Osteoblast (primary cell): Measurements from ENCODE around the gene FLT1. TPM values are rescaled to one million over a fixed set of nuclear protein-coding genes. Genes with fewer than 3 reads are reported as not detected.

Source experiments
- DNase-seq: peaks from one replicate; pipeline ENCODE4 v3.0.0; 2011; ENCODE audit warnings: low spot score, mixed read lengths; ENCODE audit not compliant: insufficient read length; ENCODE audit errors: missing footprints
- H2AFZ ChIP-seq: 2 replicates; pipeline ENCODE4 v1.6.0; 2011; ENCODE audit warnings: mild to moderate bottlenecking, low read length
- H3K27ac ChIP-seq: 2 replicates; pipeline ENCODE4 v1.5.1; 2011; ENCODE audit warnings: mild to moderate bottlenecking, low read depth, low read length, moderate library complexity
- H3K27me3 ChIP-seq: 2 replicates; pipeline ENCODE4 v1.6.0; 2012; ENCODE audit warnings: mild to moderate bottlenecking, control low read depth, inconsistent platforms, low read length, moderate library complexity; ENCODE audit not compliant: insufficient read depth
- H3K36me3 ChIP-seq: 2 replicates; pipeline ENCODE4 v1.5.1; 2011; ENCODE audit warnings: mild to moderate bottlenecking, low read length, control low read depth, moderate library complexity; ENCODE audit not compliant: insufficient read depth
- H3K4me1 ChIP-seq: 2 replicates; pipeline ENCODE4 v1.5.1; 2011; ENCODE audit warnings: mild to moderate bottlenecking, low read length, control low read depth, moderate library complexity; ENCODE audit not compliant: insufficient read depth
- H3K4me2 ChIP-seq: 2 replicates; pipeline ENCODE4 v1.6.0; 2011; ENCODE audit warnings: mild to moderate bottlenecking, low read length; ENCODE audit not compliant: insufficient read depth
- H3K4me3 ChIP-seq: fragments of 200-600 bp; sonication (generic); 3 replicates; pipeline ENCODE4 v1.5.1; 2012; ENCODE audit warnings: mild to moderate bottlenecking, low read length, inconsistent platforms; ENCODE audit not compliant: insufficient read depth
- H3K79me2 ChIP-seq: 2 replicates; pipeline ENCODE4 v1.6.0; 2012; ENCODE audit warnings: mild to moderate bottlenecking, low read length, control low read depth, inconsistent platforms; ENCODE audit not compliant: insufficient read depth
- H3K9me3 ChIP-seq: 2 replicates; pipeline ENCODE4 v1.5.1; 2011; ENCODE audit warnings: low read depth, low read length, control low read depth
- H4K20me1 ChIP-seq: 2 replicates; pipeline ENCODE4 v1.6.0; 2012; ENCODE audit warnings: mild to moderate bottlenecking, low read length, control low read depth; ENCODE audit not compliant: insufficient read depth
- total RNA-seq: library from RNA; depleted of rRNA; stranded (reverse); fragments of >200 nt; gene quantifications from 2 replicates; pipeline ENCODE4 v1.2.3, GENCODE V29; 2012
- TF ChIP-seq, protein P1 (sequence below): IDR thresholded peaks from 2 replicates; pipeline ENCODE4 v1.5.1; 2011; ENCODE audit warnings: mild to moderate bottlenecking, low read depth, low read length, moderate library complexity; ENCODE audit errors: extremely low read depth

The FLT1 gene
- total RNA-seq, 1 donor, result not detected

DNA sequence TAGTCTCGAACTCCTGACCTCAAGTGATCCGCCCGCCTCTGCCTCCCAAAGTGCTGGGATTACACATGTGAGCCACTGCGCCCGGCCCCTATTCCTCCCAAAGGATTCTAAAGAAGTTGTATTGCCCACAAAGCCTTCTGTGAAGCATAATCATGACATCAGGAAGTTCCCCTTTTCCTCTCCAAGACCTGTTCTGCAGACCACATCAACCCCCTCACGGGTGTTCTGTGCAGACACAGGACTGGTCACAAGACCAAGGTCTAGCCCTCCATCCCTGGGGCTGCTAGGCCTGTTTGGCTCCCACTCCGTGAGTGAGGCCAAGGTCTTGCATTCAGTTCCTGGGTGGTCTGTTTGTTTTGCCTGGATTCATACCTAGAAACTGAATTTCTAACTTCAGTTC, 178.1 kb downstream of the FLT1 start:
- no peak overlapping the region for H3K4me3 ChIP-seq
- TF ChIP-seq, protein P1, sequence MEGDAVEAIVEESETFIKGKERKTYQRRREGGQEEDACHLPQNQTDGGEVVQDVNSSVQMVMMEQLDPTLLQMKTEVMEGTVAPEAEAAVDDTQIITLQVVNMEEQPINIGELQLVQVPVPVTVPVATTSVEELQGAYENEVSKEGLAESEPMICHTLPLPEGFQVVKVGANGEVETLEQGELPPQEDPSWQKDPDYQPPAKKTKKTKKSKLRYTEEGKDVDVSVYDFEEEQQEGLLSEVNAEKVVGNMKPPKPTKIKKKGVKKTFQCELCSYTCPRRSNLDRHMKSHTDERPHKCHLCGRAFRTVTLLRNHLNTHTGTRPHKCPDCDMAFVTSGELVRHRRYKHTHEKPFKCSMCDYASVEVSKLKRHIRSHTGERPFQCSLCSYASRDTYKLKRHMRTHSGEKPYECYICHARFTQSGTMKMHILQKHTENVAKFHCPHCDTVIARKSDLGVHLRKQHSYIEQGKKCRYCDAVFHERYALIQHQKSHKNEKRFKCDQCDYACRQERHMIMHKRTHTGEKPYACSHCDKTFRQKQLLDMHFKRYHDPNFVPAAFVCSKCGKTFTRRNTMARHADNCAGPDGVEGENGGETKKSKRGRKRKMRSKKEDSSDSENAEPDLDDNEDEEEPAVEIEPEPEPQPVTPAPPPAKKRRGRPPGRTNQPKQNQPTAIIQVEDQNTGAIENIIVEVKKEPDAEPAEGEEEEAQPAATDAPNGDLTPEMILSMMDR, result no peak
- peaks cover under 1% of the 10 kb centered on the region for H3K4me1 ChIP-seq
- no peak overlapping the region for H2AFZ ChIP-seq
- no peaks in the 10 kb centered on the region for H3K9me3 ChIP-seq
- H4K20me1 ChIP-seq, result no peaks in the 10 kb centered on the region
- DNase-seq, result no peak
- H3K36me3 ChIP-seq, result no peaks in the 10 kb centered on the region
- H3K4me2 ChIP-seq, result no peak overlapping the region
- no peaks in the 10 kb centered on the region for H3K27me3 ChIP-seq
- H3K27ac ChIP-seq, result no peak overlapping the region
- no peaks in the 10 kb centered on the region for H3K79me2 ChIP-seq

DNA sequence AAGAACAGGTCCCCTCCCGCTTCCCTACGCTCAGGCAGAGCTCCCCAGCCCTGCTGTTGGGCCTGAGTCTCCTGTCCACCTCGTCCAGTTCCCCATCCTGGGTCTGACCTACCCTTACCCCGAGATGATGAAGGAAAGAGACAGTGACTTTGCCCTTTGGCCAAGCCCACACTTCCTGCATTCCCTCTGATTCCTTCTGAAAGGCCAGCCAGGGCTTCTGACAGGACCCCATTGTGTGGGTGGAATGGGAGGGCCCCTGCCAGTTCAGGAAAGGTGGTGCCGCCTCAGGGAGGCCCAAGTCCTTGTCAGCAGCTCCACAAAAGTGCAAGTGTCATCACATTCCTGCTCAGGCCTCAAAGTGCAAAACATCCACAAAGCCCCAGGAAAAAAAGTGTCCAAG, 178.8 kb downstream of the FLT1 start:
- no peak overlapping the region for H3K27ac ChIP-seq
- no peaks in the 10 kb centered on the region for H4K20me1 ChIP-seq
- TF ChIP-seq, protein P1, result no peak
- H3K36me3 ChIP-seq, result no peaks in the 10 kb centered on the region
- no peak overlapping the region for H3K4me3 ChIP-seq
- H2AFZ ChIP-seq, result peak overlapping the region; percentile 65
- H3K79me2 ChIP-seq, result no peaks in the 10 kb centered on the region
- no peak overlapping the region for H3K4me2 ChIP-seq
- no peaks in the 10 kb centered on the region for H3K27me3 ChIP-seq
- no peaks in the 10 kb centered on the region for H3K4me1 ChIP-seq
- peak; percentile 25 for DNase-seq
- no peaks in the 10 kb centered on the region for H3K9me3 ChIP-seq

DNA sequence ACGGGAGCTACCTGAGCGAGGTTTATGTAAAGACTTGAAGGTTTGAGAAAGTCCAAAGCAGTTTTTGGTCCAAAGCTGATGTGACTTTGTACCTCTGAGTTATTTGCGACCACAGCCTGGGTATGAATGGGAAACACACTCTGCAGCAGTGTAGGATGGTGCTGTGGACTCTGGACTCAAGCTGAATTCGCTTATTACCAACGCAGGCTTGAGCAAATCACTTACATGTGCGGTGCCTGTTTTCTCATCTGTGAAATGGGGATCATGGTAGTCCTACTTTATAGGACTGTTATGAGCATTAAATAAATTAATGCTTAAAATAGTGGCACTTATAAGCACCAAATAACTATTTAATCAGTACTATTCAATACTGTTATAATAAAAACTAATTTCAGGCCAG, 180.0 kb downstream of the FLT1 start:
- H3K9me3 ChIP-seq, result no peaks in the 10 kb centered on the region
- H3K4me3 ChIP-seq, result no peak overlapping the region
- no peaks in the 10 kb centered on the region for H3K36me3 ChIP-seq
- H3K27me3 ChIP-seq, result no peaks in the 10 kb centered on the region
- H4K20me1 ChIP-seq, result no peaks in the 10 kb centered on the region
- no peak for DNase-seq
- no peak overlapping the region for H3K4me2 ChIP-seq
- TF ChIP-seq, protein P1, result no peak
- no peak overlapping the region for H2AFZ ChIP-seq
- H3K4me1 ChIP-seq, result no peaks in the 10 kb centered on the region
- H3K79me2 ChIP-seq, result no peaks in the 10 kb centered on the region
- H3K27ac ChIP-seq, result no peak overlapping the region

DNA sequence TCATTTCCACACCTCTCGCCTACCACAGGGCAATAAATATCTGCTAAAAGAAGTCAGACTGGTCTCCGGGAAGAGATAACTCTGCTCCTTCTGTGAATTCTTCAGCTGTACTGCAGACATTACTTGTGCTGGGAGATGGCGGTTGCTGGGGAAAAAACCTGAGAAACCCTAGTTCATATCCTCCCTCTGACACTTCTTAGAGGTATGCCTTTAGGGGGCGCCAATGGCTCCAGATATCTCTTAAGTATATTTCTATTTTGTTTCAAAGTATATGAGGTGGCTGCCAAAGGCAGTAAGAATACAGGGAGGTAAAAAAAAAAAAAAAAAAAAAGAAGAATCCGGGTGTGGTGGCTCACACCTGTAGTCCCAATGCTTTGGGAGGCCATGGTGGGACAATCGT, 181.3 kb downstream of the FLT1 start:
- H3K27ac ChIP-seq, result no peak overlapping the region
- no peaks in the 10 kb centered on the region for H4K20me1 ChIP-seq
- no peaks in the 10 kb centered on the region for H3K27me3 ChIP-seq
- no peaks in the 10 kb centered on the region for H3K36me3 ChIP-seq
- peak; percentile 70 for DNase-seq
- H3K79me2 ChIP-seq, result no peaks in the 10 kb centered on the region
- no peaks in the 10 kb centered on the region for H3K4me1 ChIP-seq
- TF ChIP-seq, protein P1, result peak; percentile 46
- H3K4me2 ChIP-seq, result no peak overlapping the region
- no peak overlapping the region for H2AFZ ChIP-seq
- no peaks in the 10 kb centered on the region for H3K9me3 ChIP-seq
- no peak overlapping the region for H3K4me3 ChIP-seq
